H9 (cell line): ENCODE results near the gene AKT1. TPM values are rescaled to one million over a fixed set of nuclear protein-coding genes. Genes with fewer than 3 reads are reported as not detected.

Source experiments
- DNase-seq: peaks from one replicate; pipeline ENCODE4 v3.0.0-alpha.2; 2017
- H2AFZ ChIP-seq: one replicate; pipeline ENCODE4 v1.6.1; 2013; ENCODE audit warnings: mild to moderate bottlenecking, low read length, control low read depth, moderate library complexity
- H2AK5ac ChIP-seq: 2 replicates; pipeline ENCODE4 v1.6.1; 2013; ENCODE audit warnings: low read length, control low read depth, mixed read lengths; ENCODE audit not compliant: insufficient read length
- H2BK120ac ChIP-seq: one replicate; pipeline ENCODE4 v1.6.1; 2013; ENCODE audit warnings: low read depth, mild to moderate bottlenecking, low read length, control low read depth, inconsistent platforms; ENCODE audit not compliant: poor library complexity, severe bottlenecking
- H2BK12ac ChIP-seq: 2 replicates; pipeline ENCODE4 v1.6.1; 2013; ENCODE audit warnings: low read length, control low read depth, mixed read lengths, low read depth; ENCODE audit not compliant: insufficient read length
- H2BK15ac ChIP-seq: 2 replicates; pipeline ENCODE4 v1.6.1; 2013; ENCODE audit warnings: low read depth, low read length, control low read depth
- H2BK20ac ChIP-seq: one replicate; pipeline ENCODE4 v1.6.1; 2013; ENCODE audit warnings: low read depth, mild to moderate bottlenecking, low read length, control low read depth, inconsistent platforms; ENCODE audit not compliant: poor library complexity, severe bottlenecking
- H2BK5ac ChIP-seq: 2 replicates; pipeline ENCODE4 v1.6.1; 2013; ENCODE audit warnings: low read length, control low read depth, mixed read lengths; ENCODE audit not compliant: insufficient read length
- H3K14ac ChIP-seq: 2 replicates; pipeline ENCODE4 v1.6.1; 2013; ENCODE audit warnings: low read length, control low read depth; ENCODE audit not compliant: insufficient read depth
- H3K18ac ChIP-seq: 2 replicates; pipeline ENCODE4 v1.6.1; 2013; ENCODE audit warnings: low read depth, mild to moderate bottlenecking, mixed read lengths, low read length, control low read depth; ENCODE audit not compliant: insufficient read length
- H3K23ac ChIP-seq: 2 replicates; pipeline ENCODE4 v1.6.1; 2013; ENCODE audit warnings: low read length, control low read depth, mixed read lengths, low read depth; ENCODE audit not compliant: insufficient read length
- H3K23me2 ChIP-seq: 2 replicates; pipeline ENCODE4 v1.6.1; 2013; ENCODE audit warnings: low read depth, mild to moderate bottlenecking, mixed read lengths, low read length, control low read depth; ENCODE audit not compliant: insufficient read length, poor library complexity, severe bottlenecking
- H3K27ac ChIP-seq: 2 replicates; pipeline ENCODE4 v1.5.1; 2013; ENCODE audit warnings: low read length, control low read depth, mixed read lengths, low read depth; ENCODE audit not compliant: insufficient read length
- H3K27me3 ChIP-seq: 2 replicates; pipeline ENCODE4 v1.6.1; 2013; ENCODE audit warnings: low read length, control low read depth, inconsistent platforms; ENCODE audit not compliant: insufficient read depth
- H3K4ac ChIP-seq: 2 replicates; pipeline ENCODE4 v1.6.1; 2013; ENCODE audit warnings: low read depth, mild to moderate bottlenecking, control low read depth, inconsistent platforms, low read length, moderate library complexity
- H3K4me1 ChIP-seq: 2 replicates; pipeline ENCODE4 v1.6.1; 2013; ENCODE audit warnings: low read length, control low read depth, inconsistent platforms; ENCODE audit not compliant: insufficient read depth
- H3K4me2 ChIP-seq: 2 replicates; pipeline ENCODE4 v1.6.1; 2013; ENCODE audit warnings: low read length, control low read depth, mixed read lengths; ENCODE audit not compliant: insufficient read length, insufficient read depth
- H3K56ac ChIP-seq: 2 replicates; pipeline ENCODE4 v1.6.1; 2013; ENCODE audit warnings: low read depth, mild to moderate bottlenecking, mixed read lengths, low read length, control low read depth; ENCODE audit not compliant: insufficient read length
- H3K79me1 ChIP-seq: 2 replicates; pipeline ENCODE4 v1.6.1; 2013; ENCODE audit warnings: low read depth, mild to moderate bottlenecking, moderate library complexity, low read length, control low read depth, inconsistent platforms; ENCODE audit not compliant: insufficient read depth, poor library complexity, severe bottlenecking
- H3K79me2 ChIP-seq: 2 replicates; pipeline ENCODE4 v1.6.1; 2013; ENCODE audit warnings: low read length, control low read depth, inconsistent platforms; ENCODE audit not compliant: insufficient read depth
- H3K9ac ChIP-seq: 2 replicates; pipeline ENCODE4 v1.6.1; 2013; ENCODE audit warnings: low read length, control low read depth, mixed read lengths; ENCODE audit not compliant: insufficient read length; ENCODE audit errors: extremely low read depth
- H3K9me3 ChIP-seq: one replicate; pipeline ENCODE4 v1.6.1; 2013; ENCODE audit warnings: low read depth, low read length, inconsistent platforms; ENCODE audit not compliant: control insufficient read depth
- H3T11ph ChIP-seq: one replicate; pipeline ENCODE4 v1.6.1; 2013; ENCODE audit warnings: mild to moderate bottlenecking, low read length, control low read depth, inconsistent platforms
- H4K20me1 ChIP-seq: one replicate; pipeline ENCODE4 v1.6.1; 2013; ENCODE audit not compliant: control insufficient read depth, insufficient read length, insufficient read depth
- H4K5ac ChIP-seq: 2 replicates; pipeline ENCODE4 v1.6.1; 2013; ENCODE audit warnings: low read depth, mild to moderate bottlenecking, mixed read lengths, low read length, control low read depth; ENCODE audit not compliant: insufficient read length
- H4K8ac ChIP-seq: replicated peaks from 2 replicates; pipeline ENCODE4 v1.6.1; 2013; ENCODE audit warnings: low read length, control low read depth, mixed read lengths, low read depth; ENCODE audit not compliant: insufficient read length
- H4K91ac ChIP-seq: 2 replicates; pipeline ENCODE4 v1.6.1; 2013; ENCODE audit warnings: low read depth, mild to moderate bottlenecking, moderate library complexity, mixed read lengths, low read length, control low read depth; ENCODE audit not compliant: insufficient read length
- H3K27ac Mint-ChIP-seq, 3 experiments: 2 replicates in 2 of 3; 3 replicates in 1 of 3; pipeline ENCODE4 v1.8.0; 2020 to 2021; ENCODE audit warnings: mixed read lengths in 3 of 3, mild to moderate bottlenecking in 1 of 3, moderate library complexity in 1 of 3
- H3K27me3 Mint-ChIP-seq: 2 replicates; pipeline ENCODE4 v1.8.0; 2021; ENCODE audit warnings: low read depth, mild to moderate bottlenecking, moderate library complexity, mixed read lengths
- H3K36me3 Mint-ChIP-seq, 3 experiments: 2 replicates in 2 of 3; 3 replicates in 1 of 3; pipeline ENCODE4 v1.8.0; 2020 to 2021; ENCODE audit warnings: low read depth in 3 of 3, mixed read lengths in 3 of 3; ENCODE audit not compliant: insufficient read depth in 1 of 3
- H3K4me1 Mint-ChIP-seq, 2 experiments: 2 replicates each; pipeline ENCODE4 v1.8.0; 2020; ENCODE audit warnings: mixed read lengths in 2 of 2
- H3K4me3 Mint-ChIP-seq, 2 experiments: 2 replicates in 1 of 2; 3 replicates in 1 of 2; pipeline ENCODE4 v1.8.0; 2020 to 2021; ENCODE audit warnings: mild to moderate bottlenecking in 2 of 2, mixed read lengths in 2 of 2, moderate library complexity in 1 of 2
- H3K9me3 Mint-ChIP-seq, 2 experiments: 2 replicates in 1 of 2; 3 replicates in 1 of 2; pipeline ENCODE4 v1.8.0; 2020; ENCODE audit warnings: mild to moderate bottlenecking in 2 of 2, mixed read lengths in 2 of 2, moderate library complexity in 1 of 2
- CTCF ChIP-seq: fragments of 200-600 bp; sonication (generic); conservative IDR thresholded peaks from 3 replicates; pipeline ENCODE4 v1.8.0; 2021; ENCODE audit warnings: antibody characterized with exemption, mild to moderate bottlenecking
- WGBS: extraction: QIAGEN DNeasy Blood & Tissue Kit; methylation state at CpG from one replicate; pipeline ENCODE4 v1.1.7; 2013; ENCODE audit warnings: missing lambda C conversion rate, low lambda C conversion rate, mixed read lengths; ENCODE audit not compliant: insufficient read length; ENCODE audit errors: extremely low coverage; 5-methylcytosine and 5-hydroxymethylcytosine counted together
- total RNA-seq: library from RNA; stranded (reverse); gene quantifications from 2 replicates; pipeline ENCODE4 v1.2.1, GENCODE V29; 2021

The AKT1 gene
- total RNA-seq, 1 experiment from 2014 or later: 101 TPM

- H3K9me3 ChIP-seq: no peaks in the 10 kb centered on the region
- H2BK20ac ChIP-seq: no peak overlapping the region
- Mint-ChIP-seq H3K4me3 (no peak overlapping the region), H3K27ac (peak overlapping the region in 1 of 3 experiments; percentile 35; a peak in 1 of 7 replicates), H3K27me3 (no peaks in the 10 kb centered on the region), H3K4me1 (no peaks in the 10 kb centered on the region), H3K36me3 (peaks cover 0 to 13% (median 5%) of the 10 kb centered on the region in 3 experiments; a peak in 2 of 7 replicates), H3K9me3 (no peaks in the 10 kb centered on the region)
- no peak overlapping the region for H3K4me2 ChIP-seq
- no peak overlapping the region for H3K9ac ChIP-seq
- H2BK12ac ChIP-seq: no peak overlapping the region
- no peak overlapping the region for H2BK15ac ChIP-seq
- H4K91ac ChIP-seq: no peak overlapping the region
- no peak overlapping the region for H3K18ac ChIP-seq
- no peak overlapping the region for H4K5ac ChIP-seq
- H2AFZ ChIP-seq: no peak overlapping the region
- H2AK5ac ChIP-seq: no peak overlapping the region
- H3K79me1 ChIP-seq: no peaks in the 10 kb centered on the region
- H2BK5ac ChIP-seq: no peak overlapping the region
- no peak overlapping the region for H3K14ac ChIP-seq
- H3K23ac ChIP-seq: no peak overlapping the region
- H3K27me3 ChIP-seq: no peaks in the 10 kb centered on the region
- H3K4ac ChIP-seq: no peak overlapping the region
- H3K56ac ChIP-seq: no peak overlapping the region
- H3K27ac ChIP-seq: no peak overlapping the region
- TF ChIP-seq CTCF: no peak
- H3K79me2 ChIP-seq: no peaks in the 10 kb centered on the region
- no CpG with 5 or more reads among the region's 36 CpGs for WGBS
- no peaks in the 10 kb centered on the region for H4K20me1 ChIP-seq
- no peak overlapping the region for H4K8ac ChIP-seq
- no peaks in the 10 kb centered on the region for H3K4me1 ChIP-seq
- H2BK120ac ChIP-seq: no peak overlapping the region
- no peaks in the 10 kb centered on the region for H3K23me2 ChIP-seq
- no peak overlapping the region for H3T11ph ChIP-seq
- no peak for DNase-seq
These were observed 10.5 kb downstream of the AKT1 start for GRCh38 chr14:104784846-104785707.
